ENCODE results near the gene TMC5. TPM values are rescaled to one million over a fixed set of nuclear protein-coding genes. Genes with fewer than 3 reads are reported as not detected.
"Not testable (repeated sequence)": the region's sequence is repeated elsewhere in the genome, so short reads cannot be mapped to it uniquely, and the experiment has no call there.

The TMC5 gene
- total RNA-seq, 1 donor from 2014 or later: 68.7 TPM

DNA sequence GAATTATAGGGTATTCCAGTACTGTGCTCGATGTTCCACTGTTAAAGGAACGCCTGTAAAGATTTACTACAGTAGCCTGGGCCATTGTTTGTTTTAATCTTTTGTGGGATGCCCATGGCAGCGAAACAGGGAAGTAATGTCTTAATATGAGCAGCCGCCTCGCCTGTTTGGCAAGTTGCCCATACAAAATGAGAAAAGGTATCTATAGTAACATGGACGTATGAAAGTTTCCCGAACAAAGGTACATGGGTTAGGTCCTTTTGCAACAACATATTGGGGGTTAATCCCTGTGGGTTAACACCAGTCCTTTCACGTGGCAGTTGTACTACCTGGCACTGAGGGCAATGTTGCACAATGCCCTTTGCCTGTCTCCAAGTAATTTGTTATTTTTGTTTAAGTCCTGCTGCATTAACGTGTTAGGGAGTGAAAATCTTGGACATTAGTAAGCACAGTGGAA, 21.1 kb upstream of the TMC5 start:
- intact Hi-C loops (cut with DNase I): no loop called here
- TF ChIP-seq, protein P1, sequence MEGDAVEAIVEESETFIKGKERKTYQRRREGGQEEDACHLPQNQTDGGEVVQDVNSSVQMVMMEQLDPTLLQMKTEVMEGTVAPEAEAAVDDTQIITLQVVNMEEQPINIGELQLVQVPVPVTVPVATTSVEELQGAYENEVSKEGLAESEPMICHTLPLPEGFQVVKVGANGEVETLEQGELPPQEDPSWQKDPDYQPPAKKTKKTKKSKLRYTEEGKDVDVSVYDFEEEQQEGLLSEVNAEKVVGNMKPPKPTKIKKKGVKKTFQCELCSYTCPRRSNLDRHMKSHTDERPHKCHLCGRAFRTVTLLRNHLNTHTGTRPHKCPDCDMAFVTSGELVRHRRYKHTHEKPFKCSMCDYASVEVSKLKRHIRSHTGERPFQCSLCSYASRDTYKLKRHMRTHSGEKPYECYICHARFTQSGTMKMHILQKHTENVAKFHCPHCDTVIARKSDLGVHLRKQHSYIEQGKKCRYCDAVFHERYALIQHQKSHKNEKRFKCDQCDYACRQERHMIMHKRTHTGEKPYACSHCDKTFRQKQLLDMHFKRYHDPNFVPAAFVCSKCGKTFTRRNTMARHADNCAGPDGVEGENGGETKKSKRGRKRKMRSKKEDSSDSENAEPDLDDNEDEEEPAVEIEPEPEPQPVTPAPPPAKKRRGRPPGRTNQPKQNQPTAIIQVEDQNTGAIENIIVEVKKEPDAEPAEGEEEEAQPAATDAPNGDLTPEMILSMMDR (IDR thresholded peaks at IDR 0.05): no peak
- peaks cover 5% of the 10 kb centered on the region for H3K27me3 ChIP-seq
- peak; percentile 68 for ATAC-seq
- DNase-seq: no peak
- peaks cover 2% of the 10 kb centered on the region for H3K9me3 ChIP-seq
- H3K4me1 ChIP-seq: peaks cover 8% of the 10 kb centered on the region
- peak overlapping the region; percentile 72 for H3K27ac ChIP-seq
- H3K4me3 ChIP-seq: no peak overlapping the region
- H3K36me3 ChIP-seq: no peaks in the 10 kb centered on the region

DNA sequence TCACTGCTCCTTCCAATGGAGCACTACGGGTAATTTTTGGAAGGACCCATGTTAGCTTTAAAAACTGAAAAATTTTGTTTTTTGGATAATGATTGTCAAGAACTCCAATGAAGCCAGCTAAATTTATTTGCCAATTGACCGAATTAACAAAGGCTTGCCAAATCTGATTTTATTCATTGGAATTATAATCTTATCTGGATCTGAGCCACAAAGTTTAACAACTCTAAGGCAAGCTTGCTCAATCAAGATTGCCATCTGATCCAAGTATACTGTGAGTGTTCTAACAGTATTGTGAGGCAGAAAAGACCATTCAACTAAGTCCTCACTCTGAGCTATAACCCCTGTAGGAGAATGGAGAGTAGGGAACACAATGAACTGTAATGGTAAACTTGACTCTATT, 20.3 kb upstream of the TMC5 start:
- H3K4me3 ChIP-seq; H3K27me3 ChIP-seq; H3K4me1 ChIP-seq; DNase-seq; ATAC-seq; H3K9me3 ChIP-seq; intact Hi-C loops (cut with DNase I); H3K36me3 ChIP-seq: not testable (repeated sequence)
- peak overlapping the region; percentile 72 for H3K27ac ChIP-seq

DNA sequence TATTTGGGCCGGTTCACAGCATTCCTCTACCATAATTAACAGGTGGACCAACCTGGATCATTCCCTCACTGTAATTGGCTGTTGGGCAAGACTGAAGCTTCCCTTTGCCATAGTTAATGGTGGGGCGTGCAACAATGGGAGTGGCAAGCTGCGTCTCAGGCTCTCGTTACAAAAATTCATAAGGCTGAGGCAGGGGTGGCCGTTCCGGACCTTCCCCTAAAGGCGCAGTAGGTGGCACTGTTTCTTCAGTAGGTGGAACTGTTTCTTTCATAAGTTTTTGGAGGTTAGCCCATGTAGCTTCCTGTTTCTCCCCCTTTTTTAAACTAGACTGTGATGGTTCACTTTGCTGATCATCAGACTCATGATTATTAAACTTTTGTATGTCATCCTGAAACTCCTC, 17.0 kb upstream of the TMC5 start:
- Histone ChIP-seq H3K4me3 (no peak overlapping the region), H3K4me1 (peaks cover 3% of the 10 kb centered on the region), H3K27me3 (no peaks in the 10 kb centered on the region), H3K36me3 (no peaks in the 10 kb centered on the region), H3K9me3 (peaks cover 10% of the 10 kb centered on the region), H3K27ac (no peak overlapping the region)
- intact Hi-C loops (cut with DNase I): no loop called here
- TF ChIP-seq, protein P1 (IDR thresholded peaks at IDR 0.05): peak; percentile 12
- ATAC-seq (peak; percentile 77), DNase-seq (no peak)

DNA sequence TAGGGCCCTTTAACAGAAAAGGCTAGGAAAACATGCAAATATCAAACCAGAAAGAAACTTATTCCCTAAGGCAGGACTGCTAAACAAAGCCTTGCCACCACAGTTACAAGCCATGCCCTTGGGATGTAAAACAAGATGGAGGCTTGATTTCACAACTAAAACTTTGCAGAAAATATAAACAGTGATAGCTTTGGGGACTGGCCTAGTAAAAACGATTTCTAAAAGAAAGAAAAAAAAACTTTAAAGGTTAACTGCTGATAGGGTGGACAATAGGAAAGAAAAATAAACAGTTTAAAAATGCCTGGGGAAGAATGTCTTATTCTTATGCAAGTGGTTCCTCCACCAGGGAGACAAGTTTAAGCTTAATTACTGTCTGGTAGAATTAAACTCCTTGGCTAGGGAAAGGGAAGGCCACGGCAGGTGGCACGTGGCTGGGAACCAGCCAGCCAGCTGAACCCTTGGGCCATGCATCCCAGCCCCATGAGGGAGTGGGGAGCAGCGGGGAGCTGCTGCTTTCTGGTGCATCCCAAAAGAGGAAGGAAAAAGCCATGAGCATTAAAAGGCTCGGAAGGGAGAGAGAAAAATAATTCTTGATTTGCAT, 10.7 kb upstream of the TMC5 start:
- no peak for ATAC-seq

DNA sequence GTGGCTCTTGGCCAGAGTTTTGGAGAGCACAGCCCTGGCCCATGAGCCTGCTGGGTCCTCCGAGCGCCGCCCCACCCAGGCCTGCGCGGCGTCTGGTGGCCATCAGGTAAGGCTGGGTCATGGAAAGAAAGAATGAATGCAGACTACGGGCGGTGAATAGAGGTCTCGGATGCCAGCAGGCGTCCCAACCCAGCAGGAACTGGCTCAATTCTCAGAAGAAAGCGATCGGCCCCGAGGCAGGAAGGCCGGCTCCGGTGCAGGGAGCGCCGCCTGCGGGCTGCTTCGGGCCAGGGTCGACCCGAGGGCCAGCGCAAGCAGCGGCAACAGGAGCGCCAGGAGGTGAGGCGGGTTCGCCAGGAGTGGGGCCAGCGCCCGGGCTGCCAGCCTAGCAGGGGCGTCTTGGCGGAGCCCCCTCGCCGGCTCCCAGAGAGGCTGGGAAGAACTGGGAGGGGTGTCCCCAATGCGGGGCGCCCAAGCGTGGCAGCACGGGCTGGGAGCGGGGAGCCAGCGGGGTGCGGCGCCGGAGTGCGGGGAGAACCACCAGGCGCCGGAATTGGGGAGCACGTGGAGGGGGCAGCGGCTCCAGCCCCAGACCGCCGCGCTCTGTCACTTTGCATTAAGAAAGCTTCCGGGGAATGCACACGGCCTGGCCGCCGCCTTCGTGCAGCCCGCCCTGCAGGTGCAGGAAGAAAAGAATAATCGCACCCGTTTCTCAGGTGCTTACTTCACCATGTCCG, 7.1 kb upstream of the TMC5 start:
- peak; percentile 94 for ATAC-seq
- TF ChIP-seq, protein P1 (IDR thresholded peaks at IDR 0.05): peak; percentile 46
- peak overlapping the region; percentile 80 for H3K27ac ChIP-seq
- DNase-seq: peak; percentile 89
- intact Hi-C loops (cut with DNase I): no loop called here
- peaks cover 14% of the 10 kb centered on the region for H3K27me3 ChIP-seq
- H3K36me3 ChIP-seq: no peaks in the 10 kb centered on the region
- H3K4me1 ChIP-seq: peaks cover 4% of the 10 kb centered on the region
- peak overlapping the region; percentile 55 for H3K4me3 ChIP-seq
- peaks cover 4% of the 10 kb centered on the region for H3K9me3 ChIP-seq

More for the DNA sequence above, 10.7 kb upstream of the TMC5 start:
- H3K4me1 ChIP-seq: peaks cover 4% of the 10 kb centered on the region
- H3K4me3 ChIP-seq: no peak overlapping the region
- H3K9me3 ChIP-seq: peaks cover 8% of the 10 kb centered on the region
- TF ChIP-seq, protein P1 (IDR thresholded peaks at IDR 0.05): no peak
- intact Hi-C loops (cut with DNase I): no loop called here
- DNase-seq: no peak
- no peaks in the 10 kb centered on the region for H3K36me3 ChIP-seq
- H3K27me3 ChIP-seq: peaks cover 14% of the 10 kb centered on the region
- H3K27ac ChIP-seq: no peak overlapping the region

DNA sequence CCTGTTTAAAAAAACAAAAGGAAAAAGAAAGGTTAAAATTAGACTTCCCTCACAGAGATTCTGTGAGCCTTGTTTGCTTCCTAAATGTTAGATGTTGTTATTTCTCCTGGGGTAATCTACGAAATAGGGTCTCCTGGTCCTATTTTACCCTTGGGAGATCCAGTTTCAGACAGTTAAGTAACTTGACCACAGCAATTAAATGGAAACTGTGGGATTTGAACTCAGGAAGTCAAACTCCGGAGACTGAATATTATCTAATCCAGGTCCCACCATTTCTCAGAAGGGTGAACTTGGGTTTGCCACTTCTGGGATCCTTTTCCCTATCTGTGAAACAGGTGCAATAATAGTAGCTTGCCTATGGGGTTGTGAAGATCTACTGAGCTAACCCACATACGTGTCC, 6.4 kb upstream of the TMC5 start:
- H3K27ac ChIP-seq: peak overlapping the region; percentile 80
- H3K4me3 ChIP-seq: peak overlapping the region; percentile 55
- peaks cover 14% of the 10 kb centered on the region for H3K27me3 ChIP-seq
- intact Hi-C loops (cut with DNase I): no loop called here
- peaks cover 4% of the 10 kb centered on the region for H3K4me1 ChIP-seq
- DNase-seq: no peak
- H3K9me3 ChIP-seq: peaks cover 4% of the 10 kb centered on the region
- no peak for ATAC-seq
- no peaks in the 10 kb centered on the region for H3K36me3 ChIP-seq
- TF ChIP-seq, protein P1 (IDR thresholded peaks at IDR 0.05): no peak

DNA sequence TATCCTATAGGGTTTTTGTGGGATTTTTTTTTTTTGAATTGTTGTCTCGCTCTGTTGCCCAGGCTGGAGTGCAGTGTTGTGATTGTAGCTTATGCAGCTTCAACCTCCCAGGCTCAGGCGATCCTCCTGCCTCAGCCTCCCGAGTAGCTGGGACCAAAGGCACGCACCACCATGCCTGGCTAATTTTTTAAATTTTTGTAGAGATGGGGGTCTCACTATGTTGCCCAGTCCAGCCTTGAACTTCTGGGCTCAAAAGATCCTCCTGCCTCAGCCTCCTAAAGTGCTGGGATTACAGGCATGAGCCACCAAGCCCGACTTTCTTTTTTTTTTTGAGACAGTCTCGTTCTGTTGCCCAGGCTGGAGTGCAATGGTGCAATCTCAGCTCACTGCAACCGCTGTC, 5.6 kb upstream of the TMC5 start:
- peak overlapping the region; percentile 55 for H3K4me3 ChIP-seq
- H3K9me3 ChIP-seq; H3K4me1 ChIP-seq; intact Hi-C loops (cut with DNase I); ATAC-seq; H3K27ac ChIP-seq; H3K36me3 ChIP-seq; DNase-seq: not testable (repeated sequence)
- H3K27me3 ChIP-seq: peaks cover 14% of the 10 kb centered on the region
